Aorta (tissue), 5 donors: Measurements from ENCODE around the gene WDR54. TPM values are rescaled to one million over a fixed set of nuclear protein-coding genes. Genes with fewer than 3 reads are reported as not detected.

Experiments
- ATAC-seq: fragments of 200-7000 bp; cut with Tn5 transposase; one replicate; pipeline ENCODE4 v1.9.1; 2022; ENCODE audit warnings: moderate library complexity; ENCODE audit not compliant: low FRiP score
- DNase-seq, 2 donors: peaks; one replicate each; pipeline ENCODE4 v3.0.0-alpha.2; 2020
- H3K27ac ChIP-seq, 2 donors: one replicate each; pipeline ENCODE4 v1.5.1; 2013; ENCODE audit warnings: low read length in 2 of 2, mild to moderate bottlenecking in 2 of 2, moderate library complexity in 2 of 2, control low read depth in 1 of 2, inconsistent platforms in 1 of 2, low read depth in 1 of 2
- H3K27me3 ChIP-seq, 2 donors: one replicate each; pipeline ENCODE4 v1.6.1; 2013; ENCODE audit warnings: control low read depth in 1 of 2, low read length in 1 of 2, mild to moderate bottlenecking in 1 of 2, moderate library complexity in 1 of 2; ENCODE audit not compliant: insufficient read depth in 2 of 2, control insufficient read depth in 1 of 2
- H3K36me3 ChIP-seq, 2 donors: one replicate each; pipeline ENCODE4 v1.6.1; 2013; ENCODE audit warnings: control low read depth in 1 of 2, low read length in 1 of 2, mild to moderate bottlenecking in 1 of 2; ENCODE audit not compliant: insufficient read depth in 2 of 2, control insufficient read depth in 1 of 2
- H3K4me1 ChIP-seq, 2 donors: one replicate each; pipeline ENCODE4 v1.6.1; 2013; ENCODE audit warnings: low read length in 2 of 2, control low read depth in 1 of 2, mild to moderate bottlenecking in 1 of 2, moderate library complexity in 1 of 2; ENCODE audit not compliant: insufficient read depth in 2 of 2, control insufficient read depth in 1 of 2
- H3K4me3 ChIP-seq, 2 donors: one replicate each; pipeline ENCODE4 v1.5.1; 2013; ENCODE audit warnings: low read length in 2 of 2, control low read depth in 1 of 2, mild to moderate bottlenecking in 1 of 2
- H3K9me3 ChIP-seq: one replicate; pipeline ENCODE4 v1.6.1; 2013; ENCODE audit warnings: mild to moderate bottlenecking, low read length; ENCODE audit not compliant: control insufficient read depth
- WGBS, 2 donors: extraction: QIAGEN DNeasy Blood & Tissue Kit; methylation state at CpG; one replicate each; pipeline ENCODE4 v1.1.7; 2013; 5-methylcytosine and 5-hydroxymethylcytosine counted together
- intact Hi-C, 2 donors: fragments of 100-400 bp; cut with DNase I; formaldehyde crosslinking; loops; one replicate each; pipeline versions ENCODE4 v1.14.2 to v1.15.0; 2022
- polyA plus RNA-seq, 2 donors: library from polyadenylated mRNA; stranded (reverse); fragments of 200-250 nt; gene quantifications; one replicate each; pipeline ENCODE4 v1.2.3, GENCODE V29; 2013
- total RNA-seq, 2 donors: library from RNA; stranded (reverse); fragmentation: NEBNext Ultra II Directional; extraction: Animal tissue kit (Norgen Biotek cat#: 25700); gene quantifications; one replicate each; pipeline ENCODE4 v1.2.1, GENCODE V29; 2021
- donor health status: healthy with polysubstance abuse.
- donor health status: Bipolar disorder and iron deficiency.
- donor health status: DM: no; HTN: no; CAD: no.
- donor health status: DM: no; HTN: no; CAD: no.
- donor health status: DM: yes; HTN: yes; CAD: no.

The WDR54 gene
- total and polyA plus RNA-seq, 4 donors: 6.3 to 19.9 (median 8.4) TPM

GRCh38 chr2:74414441-74414840 is 7.1 kb upstream of the WDR54 start:
- peak overlapping the region; percentile 20 to 48 for H3K4me3 ChIP-seq
- ATAC-seq (peak; percentile 49), DNase-seq (no peak)
- no peaks in the 10 kb centered on the region for H3K27me3 ChIP-seq
- no peaks in the 10 kb centered on the region for H3K9me3 ChIP-seq
- no peak overlapping the region for H3K27ac ChIP-seq
- no peaks in the 10 kb centered on the region for H3K36me3 ChIP-seq
- intact Hi-C loops: no loop called here
- H3K4me1 ChIP-seq: no peaks in the 10 kb centered on the region
- 45 to 49% methylated on average over 19 of the region's 19 CpGs for WGBS, 2 donors

- DNase-seq (peak; percentile 75 to 87), ATAC-seq (peak; percentile 79)
- Histone ChIP-seq H3K27me3 (no peaks in the 10 kb centered on the region), H3K9me3 (no peaks in the 10 kb centered on the region), H3K27ac (no peak overlapping the region), H3K36me3 (no peaks in the 10 kb centered on the region), H3K4me1 (no peaks in the 10 kb centered on the region), H3K4me3 (peak overlapping the region; percentile 20 to 48)
- WGBS, 2 donors: 3% methylated on average over 61 to 66 of the region's 66 CpGs
- intact Hi-C loops: no loop called here
Observed at GRCh38 chr2:74414881-74415761, 6.4 kb upstream of the WDR54 start.

DNA sequence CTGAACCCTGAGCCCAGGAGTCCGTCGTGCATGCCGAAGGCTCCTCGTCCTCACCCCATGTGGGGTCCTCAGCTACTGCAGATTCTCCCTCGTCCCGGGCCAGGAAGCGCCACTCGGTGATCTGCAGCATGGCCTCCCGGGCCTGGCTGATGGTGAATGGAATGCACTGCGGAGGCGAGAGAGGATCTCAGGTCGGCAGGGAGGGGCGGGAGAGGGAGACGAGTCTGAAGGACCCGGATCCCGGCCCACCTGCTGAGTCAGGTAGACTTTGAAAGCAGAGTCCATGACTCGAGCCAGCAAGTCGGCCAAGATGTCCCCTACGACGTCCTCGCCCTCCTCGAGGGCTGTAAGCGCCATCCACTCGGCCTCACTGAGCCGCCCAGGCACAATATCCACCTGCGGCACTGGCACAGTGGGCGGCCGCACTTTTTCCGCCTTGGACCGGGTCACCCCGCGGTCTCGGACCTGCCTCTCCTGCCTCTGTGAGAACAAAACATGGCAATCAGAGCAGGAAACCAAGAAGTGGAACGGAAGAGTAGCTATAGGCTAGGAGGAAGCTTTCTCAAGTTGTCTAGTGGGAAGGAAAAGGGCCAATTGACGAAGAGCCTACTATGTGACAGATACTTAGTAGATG is 5.7 kb upstream of the WDR54 start:
- no peaks in the 10 kb centered on the region for H3K27me3 ChIP-seq
- intact Hi-C loops: no loop called here
- no peaks in the 10 kb centered on the region for H3K36me3 ChIP-seq
- WGBS, 2 donors: 59 to 62% methylated on average over 35 of the region's 35 CpGs
- peak; percentile 56 to 77 for DNase-seq
- H3K4me1 ChIP-seq: no peaks in the 10 kb centered on the region
- H3K27ac ChIP-seq: no peak overlapping the region
- peak overlapping the region in 1 of 2 donors; percentile 48 for H3K4me3 ChIP-seq
- H3K9me3 ChIP-seq: no peaks in the 10 kb centered on the region
- ATAC-seq: no peak

DNA sequence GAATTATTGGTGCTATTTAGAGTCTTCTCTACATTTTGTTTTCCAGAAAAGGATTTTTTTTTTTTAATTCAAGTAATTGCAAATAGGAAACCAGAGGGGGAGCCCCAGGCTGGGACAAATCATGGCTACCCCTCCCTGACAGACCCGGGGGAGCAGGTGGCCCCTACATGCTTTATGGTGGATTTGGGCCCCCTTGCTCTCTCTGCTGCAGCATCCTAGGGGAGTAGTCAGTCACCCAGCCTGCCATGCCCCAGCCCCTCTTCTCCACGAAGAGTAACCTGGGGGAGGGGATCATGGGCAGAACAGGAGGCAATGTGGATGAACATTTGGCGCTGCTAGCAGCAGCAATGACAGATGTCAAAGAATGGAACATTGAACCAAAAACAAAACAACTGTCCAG is 4.8 kb upstream of the WDR54 start:
- Histone ChIP-seq H3K4me1 (no peaks in the 10 kb centered on the region), H3K9me3 (no peaks in the 10 kb centered on the region), H3K27ac (no peak overlapping the region), H3K36me3 (no peaks in the 10 kb centered on the region), H3K27me3 (no peaks in the 10 kb centered on the region), H3K4me3 (no peak overlapping the region)
- ATAC-seq (no peak), DNase-seq (peak in 1 of 2 donors; percentile 48)
- WGBS, 2 donors: 70 to 76% methylated on average over 3 of the region's 3 CpGs
- intact Hi-C loops: no loop called here

- Histone ChIP-seq H3K36me3 (no peaks in the 10 kb centered on the region), H3K9me3 (no peaks in the 10 kb centered on the region), H3K27ac (no peak overlapping the region), H3K27me3 (no peaks in the 10 kb centered on the region), H3K4me1 (no peaks in the 10 kb centered on the region), H3K4me3 (no peak overlapping the region)
- ATAC-seq: no peak
- intact Hi-C loops: no loop called here
- peak in 1 of 2 donors; percentile 13 for DNase-seq
- 89 to 93% methylated on average over 3 of the region's 3 CpGs for WGBS, 2 donors
Observed at GRCh38 chr2:74417197-74417596, 4.3 kb upstream of the WDR54 start.

- Histone ChIP-seq H3K9me3 (no peaks in the 10 kb centered on the region), H3K4me1 (no peaks in the 10 kb centered on the region), H3K36me3 (no peaks in the 10 kb centered on the region), H3K27ac (no peak overlapping the region), H3K4me3 (no peak overlapping the region), H3K27me3 (no peaks in the 10 kb centered on the region)
- ATAC-seq: no peak
- 88 to 95% methylated on average over 6 of the region's 6 CpGs for WGBS, 2 donors
- peak in 1 of 2 donors; percentile 40 for DNase-seq
- intact Hi-C loops: no loop called here
Observed at GRCh38 chr2:74417763-74418162, 3.8 kb upstream of the WDR54 start.

- ATAC-seq: no peak
- Histone ChIP-seq H3K4me1 (no peaks in the 10 kb centered on the region), H3K36me3 (no peaks in the 10 kb centered on the region), H3K27me3 (no peaks in the 10 kb centered on the region), H3K27ac (no peak overlapping the region), H3K4me3 (no peak overlapping the region), H3K9me3 (no peaks in the 10 kb centered on the region)
- intact Hi-C loops: no loop called here
- DNase-seq: peak; percentile 68 to 83
- 32 to 37% methylated on average over 27 of the region's 27 CpGs for WGBS, 2 donors
Observed at GRCh38 chr2:74418312-74418711, 3.2 kb upstream of the WDR54 start.

- no peaks in the 10 kb centered on the region for H3K27me3 ChIP-seq
Observed at GRCh38 chr2:74419345-74419744, 2.2 kb upstream of the WDR54 start.

GRCh38 chr2:74420006-74420405 is 1.5 kb upstream of the WDR54 start:
- ATAC-seq (no peak), DNase-seq (no peak)
- intact Hi-C loops: no loop called here
- Histone ChIP-seq H3K27ac (no peak overlapping the region), H3K9me3 (no peaks in the 10 kb centered on the region), H3K27me3 (no peaks in the 10 kb centered on the region), H3K36me3 (no peaks in the 10 kb centered on the region), H3K4me1 (no peaks in the 10 kb centered on the region), H3K4me3 (no peak overlapping the region)
- 87 to 89% methylated on average over 2 of the region's 2 CpGs for WGBS, 2 donors

More at GRCh38 chr2:74419345-74419744, 2.2 kb upstream of the WDR54 start:
- ATAC-seq (no peak), DNase-seq (no peak)
- 56 to 63% methylated on average over 1 of the region's 1 CpG for WGBS, 2 donors
- Histone ChIP-seq H3K36me3 (no peaks in the 10 kb centered on the region), H3K4me3 (no peak overlapping the region), H3K27ac (no peak overlapping the region), H3K9me3 (no peaks in the 10 kb centered on the region), H3K4me1 (no peaks in the 10 kb centered on the region)
- intact Hi-C loops: no loop called here
